Medulla oblongata (tissue), 1 donor: ENCODE results near the gene SSPN.

Experiments used
- DNase-seq: peaks from one replicate; pipeline ENCODE4 v3.0.0-alpha.2; 2015; ENCODE audit errors: extremely low spot score

SSPN gene, protein sequence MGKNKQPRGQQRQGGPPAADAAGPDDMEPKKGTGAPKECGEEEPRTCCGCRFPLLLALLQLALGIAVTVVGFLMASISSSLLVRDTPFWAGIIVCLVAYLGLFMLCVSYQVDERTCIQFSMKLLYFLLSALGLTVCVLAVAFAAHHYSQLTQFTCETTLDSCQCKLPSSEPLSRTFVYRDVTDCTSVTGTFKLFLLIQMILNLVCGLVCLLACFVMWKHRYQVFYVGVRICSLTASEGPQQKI

DNA sequence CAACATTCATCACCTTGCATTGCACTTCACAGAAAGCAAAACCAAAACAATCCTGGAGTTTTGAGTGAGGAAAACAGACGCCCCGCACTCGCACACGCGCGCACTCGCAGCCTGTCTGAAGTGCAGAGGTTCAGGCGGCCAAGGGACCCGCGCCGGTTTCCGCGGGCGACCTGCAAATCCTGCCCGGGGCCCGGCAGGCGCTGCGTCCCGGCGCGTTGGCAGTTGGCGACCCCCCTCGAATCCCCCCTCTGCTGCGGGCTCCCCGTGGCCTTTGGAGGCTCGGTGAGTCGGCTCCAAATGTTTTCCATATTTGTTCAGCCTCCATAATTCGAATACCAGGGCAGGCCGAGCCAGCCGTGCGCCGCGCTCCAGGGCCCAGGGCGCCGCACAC is at the start of gene SSPN:
SSPN (plus strand) TSS at position 324 of the 391 bp plus-strand sequence. CDS start 100 bp downstream, outside the sequence.
- peak; percentile 76 for DNase-seq

DNA sequence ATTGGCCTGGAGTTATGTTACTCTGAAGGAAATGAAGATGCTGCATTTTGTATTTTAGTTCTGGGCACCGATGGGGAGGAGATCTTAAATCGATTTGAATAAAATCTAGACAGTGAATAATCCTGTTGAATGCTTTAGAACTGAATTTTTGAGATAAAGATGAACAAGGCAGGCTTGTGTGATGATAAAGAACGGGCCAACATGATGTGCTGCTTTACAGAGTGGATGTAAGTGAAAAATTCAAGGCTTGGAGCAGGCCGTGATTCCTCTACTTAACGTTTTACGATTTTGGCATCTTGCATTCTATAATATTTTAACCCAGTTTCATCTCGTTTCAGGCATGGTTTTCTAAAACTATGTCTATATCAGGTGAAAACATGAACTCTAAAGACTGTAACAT is 47.1 kb upstream of the SSPN start:
- no peak for DNase-seq

DNA sequence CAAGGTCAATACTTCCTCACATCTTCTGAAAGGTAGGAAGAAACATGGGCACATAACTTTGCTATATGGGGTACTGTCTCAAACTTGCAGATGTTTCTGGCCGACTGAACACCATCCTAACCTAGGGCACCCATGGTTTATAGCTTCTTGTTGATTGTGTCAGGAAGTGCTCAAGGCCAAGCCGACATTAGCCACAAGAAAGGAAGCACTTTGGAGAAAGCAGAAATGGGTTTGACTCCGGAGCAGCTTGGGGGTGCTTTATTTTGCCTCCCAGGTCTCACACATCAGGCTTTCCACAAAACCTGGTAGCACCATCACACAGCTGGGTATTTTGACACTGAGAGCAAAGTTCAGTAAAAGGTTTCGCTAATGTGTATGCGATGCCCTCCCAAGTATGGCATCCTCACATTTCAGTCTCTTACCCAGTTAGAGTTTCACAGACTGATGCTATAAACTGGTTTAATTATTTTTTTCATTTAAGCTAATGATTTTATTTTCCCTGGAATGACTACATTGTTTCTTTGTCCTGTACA is 45.3 kb upstream of the SSPN start:
- DNase-seq = peak; percentile 43

DNA sequence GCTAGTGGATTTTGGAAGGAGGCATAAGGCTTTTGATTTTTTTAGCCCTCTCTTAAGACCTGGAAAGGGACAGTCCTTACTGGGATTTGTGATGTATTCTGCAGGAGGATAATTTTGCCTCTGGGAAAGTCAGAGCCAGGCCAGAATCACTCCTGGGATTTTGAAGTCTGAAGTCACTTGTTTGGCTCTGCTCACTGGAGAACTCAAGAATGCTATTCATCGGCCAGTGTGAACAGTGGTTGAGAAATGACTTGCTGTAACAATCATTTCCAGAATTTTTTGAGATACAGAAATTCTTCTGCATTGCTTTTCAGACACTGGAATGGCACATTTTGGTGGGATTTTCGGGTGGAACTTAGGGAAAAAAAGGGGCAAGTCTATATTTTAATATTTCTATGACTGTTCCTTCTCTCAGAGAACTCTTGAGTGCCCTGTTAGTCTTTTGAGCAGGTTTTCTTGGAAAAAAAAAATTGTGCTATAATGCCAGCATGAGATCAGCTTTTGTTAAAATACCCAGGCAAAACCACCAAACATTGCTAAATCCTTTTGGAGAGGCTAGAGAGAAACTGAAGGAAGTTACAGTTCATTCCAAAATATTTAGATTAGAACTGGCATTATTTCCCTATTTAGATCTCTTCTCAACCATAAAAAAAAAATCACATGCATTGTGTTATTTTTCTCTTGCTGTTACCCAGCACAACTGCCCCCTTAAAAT is 44.5 kb upstream of the SSPN start:
- DNase-seq = peak; percentile 67

DNA sequence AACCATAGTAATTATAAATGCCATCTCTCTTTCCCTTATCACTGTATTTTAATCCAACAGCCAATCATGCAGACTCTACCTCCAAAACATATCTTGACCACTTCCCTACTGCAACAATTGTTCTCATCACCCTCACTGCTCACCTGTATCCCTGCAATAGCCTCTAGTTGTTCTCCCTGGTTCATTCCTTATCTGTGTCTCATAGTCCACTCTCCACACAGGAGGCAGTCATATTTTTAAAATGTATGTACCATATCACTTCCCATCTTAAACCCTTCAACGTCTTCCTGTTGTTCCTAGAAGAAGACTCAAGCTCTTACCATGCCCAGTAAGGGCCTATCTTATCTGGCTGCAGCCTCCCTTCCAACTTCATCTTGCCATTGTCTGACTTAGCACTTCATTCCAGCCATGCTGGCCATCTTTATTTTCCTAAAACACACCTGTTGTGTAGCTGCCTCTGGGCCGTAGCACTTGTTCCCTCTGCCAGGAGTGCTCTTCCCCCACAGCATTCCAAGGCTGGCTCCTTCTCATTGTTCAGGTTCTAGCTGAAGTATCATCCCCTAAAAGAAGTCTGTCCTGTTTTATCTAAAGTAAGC is 42.8 kb upstream of the SSPN start:
- no peak for DNase-seq

DNA sequence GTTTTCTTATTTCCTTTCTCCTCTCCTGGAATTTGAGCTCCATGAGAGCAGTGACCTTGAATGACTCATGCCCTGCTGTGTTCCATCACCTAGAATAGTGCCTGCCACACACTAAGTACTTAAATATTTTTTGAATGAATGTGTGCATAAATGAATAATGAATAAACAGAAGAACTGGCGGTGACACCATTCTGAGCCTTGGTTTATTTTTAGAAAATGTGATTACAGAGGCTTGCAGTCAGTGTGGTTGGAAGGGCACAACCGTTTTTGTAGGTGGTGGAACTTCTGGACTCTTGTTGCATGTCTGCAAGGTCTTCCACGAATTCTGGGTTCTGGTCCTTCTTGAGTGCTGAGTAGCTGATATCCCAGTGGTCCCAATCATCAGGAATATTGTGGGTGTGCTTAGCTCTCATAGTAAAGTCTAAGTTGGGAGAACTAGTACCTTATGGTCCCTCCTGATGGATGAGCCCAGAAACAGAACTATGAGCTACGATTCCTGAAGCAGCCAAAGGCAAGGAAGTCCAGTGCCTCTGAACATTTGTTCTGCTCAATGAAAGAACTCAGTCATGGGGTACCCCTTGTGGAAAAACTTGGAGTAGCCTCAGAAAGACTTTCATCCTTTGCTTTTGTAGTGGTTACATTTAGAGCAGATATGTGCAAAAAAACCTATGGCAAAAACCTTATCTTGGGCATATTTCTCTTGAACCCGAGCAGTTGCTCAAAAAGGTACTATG is 41.8 kb upstream of the SSPN start:
- DNase-seq = peak; percentile 22

DNA sequence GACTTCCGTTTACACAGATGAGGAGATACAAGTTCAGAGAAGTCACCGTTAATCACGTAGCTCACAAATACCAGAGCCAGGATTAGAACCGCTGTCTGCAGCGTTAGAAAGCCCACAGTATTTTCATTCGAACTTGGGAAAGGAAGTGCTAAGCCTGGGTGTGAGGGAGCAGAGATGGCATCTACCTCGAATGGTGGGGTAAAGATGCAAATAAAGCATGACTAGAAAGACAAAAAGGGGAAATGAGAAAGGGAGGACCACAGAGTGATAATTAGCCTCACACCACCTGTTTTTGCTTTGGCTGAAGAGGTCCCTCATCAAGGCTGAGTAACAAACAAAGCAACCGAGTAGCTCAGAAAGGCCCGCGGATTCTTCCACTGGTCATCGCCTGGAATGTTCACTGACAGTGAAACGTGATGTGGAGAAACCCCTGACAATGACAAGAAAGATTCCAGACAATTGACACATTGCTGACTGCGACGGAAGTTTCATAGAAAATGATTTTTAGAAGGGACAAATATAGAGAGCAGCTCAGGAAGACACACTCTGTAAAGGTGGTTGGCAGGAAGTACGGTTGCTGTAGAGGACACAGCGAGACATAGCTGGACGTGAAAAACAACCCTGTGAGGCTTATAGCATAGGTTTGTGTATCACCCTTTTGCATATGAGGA is 39.0 kb upstream of the SSPN start:
- no peak for DNase-seq

DNA sequence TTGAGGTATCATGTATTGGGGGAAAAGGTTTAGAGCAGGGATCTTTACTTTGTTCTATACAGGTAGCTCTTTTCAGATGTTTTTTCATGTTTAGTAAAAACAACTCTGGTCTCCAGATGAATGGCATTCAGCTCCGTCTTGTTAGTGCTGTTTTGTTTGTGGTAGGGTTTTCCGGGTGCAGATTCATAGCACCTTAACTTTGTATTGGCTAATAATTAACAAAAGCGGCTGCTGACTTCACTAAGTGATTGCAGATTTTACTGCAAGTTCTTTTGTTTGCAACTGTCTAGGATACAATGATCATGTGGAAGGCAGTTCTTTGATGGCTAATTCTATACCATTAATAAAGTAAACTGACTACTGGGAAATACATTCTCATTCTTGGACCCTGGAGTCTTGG is 38.4 kb upstream of the SSPN start:
- no peak for DNase-seq

DNA sequence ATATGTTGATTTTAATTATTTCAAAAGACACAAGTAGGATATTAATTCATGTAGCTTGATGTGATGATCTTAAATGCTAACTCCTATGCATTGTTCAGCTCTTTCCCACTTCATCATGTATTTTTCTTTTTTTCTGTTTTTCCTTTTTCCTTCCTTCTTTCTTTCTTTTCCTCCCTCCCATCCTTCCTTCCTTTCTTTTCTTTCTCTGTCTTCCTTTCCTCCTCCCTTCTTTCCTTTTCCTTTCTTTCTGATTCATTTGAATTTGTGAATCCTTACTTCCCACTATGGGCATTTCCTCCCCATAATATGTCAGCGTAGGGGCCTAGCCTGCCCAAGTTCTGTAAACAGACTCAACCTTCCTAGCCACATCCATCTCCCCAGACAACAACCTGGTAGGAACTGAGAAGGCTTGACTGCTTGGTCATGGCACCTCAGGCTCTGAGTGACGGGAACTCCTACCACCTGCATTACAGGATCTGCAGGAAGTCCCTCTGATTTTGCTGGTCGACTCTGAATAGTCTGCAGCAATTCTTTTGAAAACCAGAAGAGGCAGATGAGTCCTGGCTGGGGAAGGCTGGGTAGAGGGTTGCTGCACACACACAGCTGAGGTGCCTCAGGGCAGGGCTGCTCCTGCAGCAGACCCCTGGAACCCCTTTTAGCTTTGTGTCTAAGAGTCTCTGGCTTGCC is 37.2 kb upstream of the SSPN start:
- DNase-seq = no peak

DNA sequence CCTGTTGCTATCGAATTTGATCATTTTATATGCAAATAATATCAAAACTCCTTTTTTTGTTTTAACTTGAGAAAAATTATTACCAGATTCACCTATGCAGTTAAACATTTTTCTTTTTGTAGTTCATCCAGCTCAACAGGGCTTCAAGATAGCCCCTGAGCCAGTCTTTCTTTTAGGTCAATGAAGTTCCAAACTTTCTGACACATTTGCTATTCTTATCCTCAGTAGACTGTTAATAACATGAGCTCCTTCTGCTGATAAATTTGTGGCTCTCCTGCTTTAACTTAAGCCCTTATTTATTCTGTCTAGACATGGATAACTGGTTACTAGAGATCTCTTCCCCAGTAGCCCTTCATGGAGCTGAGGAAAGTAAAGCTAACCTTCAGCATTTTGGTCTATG is 33.2 kb upstream of the SSPN start:
- DNase-seq = no peak

DNA sequence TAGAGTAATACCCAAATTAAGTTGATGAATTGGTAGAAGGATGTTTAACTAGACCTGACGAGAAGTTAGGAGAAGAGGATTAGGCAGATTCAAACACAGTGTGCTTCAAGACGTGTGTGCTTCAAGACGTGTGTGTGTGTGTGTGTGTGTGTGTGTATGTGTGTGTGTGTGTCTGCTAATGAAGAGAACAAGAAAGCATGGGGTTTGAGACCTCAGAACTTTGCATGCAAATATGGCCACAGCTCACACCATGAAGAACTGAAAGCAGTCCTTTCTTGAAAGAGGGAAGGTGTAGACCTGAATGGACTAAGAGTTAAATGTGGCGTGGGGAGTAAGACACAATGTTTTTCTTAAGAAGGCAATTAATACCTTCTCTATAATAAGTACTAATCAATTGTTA is 32.5 kb upstream of the SSPN start:
- DNase-seq = no peak

DNA sequence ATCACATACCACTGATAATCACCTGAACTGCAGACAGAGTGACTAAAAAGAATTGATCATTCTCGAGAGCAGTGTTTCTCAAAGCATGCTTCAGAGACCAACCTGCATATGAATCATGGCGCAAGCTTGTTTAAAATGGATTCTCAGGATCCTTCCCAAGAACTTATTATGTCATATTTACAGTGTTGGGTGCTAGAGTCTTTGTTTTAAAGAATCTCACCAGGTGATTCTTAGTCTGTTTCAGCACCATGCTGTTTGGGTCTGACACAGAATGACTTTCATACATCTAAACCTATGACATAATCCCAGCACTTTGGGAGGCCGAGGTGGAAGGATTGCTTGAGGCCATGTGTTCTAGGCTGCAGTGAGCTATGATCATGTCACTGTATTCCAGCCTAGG is 31.3 kb upstream of the SSPN start:
- no peak for DNase-seq

DNA sequence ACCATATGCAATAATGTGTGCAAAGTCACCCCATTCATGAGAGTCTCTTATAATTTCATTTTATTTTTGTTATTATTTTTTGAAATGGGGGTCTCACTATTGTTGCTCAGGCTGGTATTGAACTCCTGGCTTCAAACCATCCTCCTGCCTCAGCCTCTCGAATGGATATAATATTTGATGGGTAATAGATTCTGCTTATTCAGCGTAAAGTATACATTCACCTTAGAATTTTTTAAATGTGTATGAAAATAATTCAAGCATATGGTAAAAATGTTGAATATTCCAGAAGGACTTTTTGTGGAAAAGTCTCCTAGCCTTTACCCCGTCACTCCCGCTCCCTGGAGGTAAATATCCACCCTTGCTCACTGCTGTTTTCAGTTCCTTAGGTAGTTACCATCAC is 23.4 kb upstream of the SSPN start:
- DNase-seq = no peak

DNA sequence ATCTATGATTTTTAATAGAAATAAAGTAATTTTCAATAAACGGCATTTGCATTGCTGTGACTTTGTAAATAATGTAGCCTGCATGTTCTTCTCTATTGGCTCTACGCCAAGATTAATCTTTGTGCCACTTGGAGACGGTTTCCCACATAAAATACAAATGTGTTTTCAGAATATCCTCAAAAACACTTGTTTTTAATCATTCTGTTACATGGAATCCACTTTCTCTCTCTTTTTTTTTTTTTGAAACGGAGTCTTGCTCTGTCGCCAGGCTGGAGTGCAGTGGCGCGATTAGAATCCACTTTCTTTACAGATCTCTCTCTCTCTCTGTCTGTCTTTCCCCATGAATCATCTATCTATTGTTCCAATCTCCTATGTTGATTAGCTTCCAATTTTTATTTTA is 22.8 kb upstream of the SSPN start:
- peak; percentile 45 for DNase-seq

DNA sequence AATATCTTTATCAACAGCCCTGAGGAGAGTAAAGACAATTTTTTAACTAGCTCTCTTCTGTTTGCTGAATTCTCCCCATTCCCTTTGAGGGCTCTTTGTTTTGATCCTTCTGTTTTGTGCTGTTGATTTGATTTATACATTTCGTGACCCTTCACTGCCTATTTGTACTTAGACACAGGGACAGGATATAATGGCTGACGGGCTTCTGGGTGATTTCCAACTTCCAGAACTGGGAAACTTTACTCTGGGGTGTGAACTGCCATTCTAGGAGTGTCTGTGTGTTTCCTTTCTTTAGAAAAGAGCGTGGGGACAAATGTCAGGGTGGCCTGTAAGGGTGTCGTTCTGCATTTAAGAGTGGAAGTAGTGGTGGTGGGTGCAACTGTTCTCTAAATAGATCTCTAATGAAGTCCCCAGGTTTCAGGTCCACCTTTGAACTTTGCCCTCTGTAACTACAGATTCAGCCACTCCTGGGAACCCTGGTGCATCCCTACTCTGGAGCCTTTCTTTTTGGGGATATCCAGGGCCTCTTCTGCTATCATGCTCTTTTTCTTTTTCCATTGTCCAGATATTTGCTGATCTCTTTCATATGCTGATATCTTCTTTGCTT is 22.3 kb upstream of the SSPN start:
- DNase-seq = peak; percentile 23

DNA sequence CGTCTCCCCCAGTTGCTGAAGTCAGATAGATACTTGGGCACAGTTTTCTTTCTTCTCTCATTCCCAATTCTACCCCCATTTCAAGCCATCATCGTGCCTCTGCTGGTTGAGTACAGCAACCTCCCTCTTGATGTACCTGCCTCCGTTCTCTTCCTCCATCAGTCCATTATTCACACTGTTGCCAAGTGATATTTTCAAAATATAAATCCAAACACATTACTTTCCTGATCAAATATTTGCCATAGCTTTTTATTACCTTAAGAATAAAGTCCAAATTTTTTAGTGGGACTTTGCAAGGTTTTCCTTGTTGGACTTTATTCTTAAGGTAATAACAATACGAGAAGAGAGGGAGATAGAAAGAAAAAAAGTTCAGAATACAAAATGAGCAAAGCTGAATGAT is 18.6 kb upstream of the SSPN start:
- no peak for DNase-seq

DNA sequence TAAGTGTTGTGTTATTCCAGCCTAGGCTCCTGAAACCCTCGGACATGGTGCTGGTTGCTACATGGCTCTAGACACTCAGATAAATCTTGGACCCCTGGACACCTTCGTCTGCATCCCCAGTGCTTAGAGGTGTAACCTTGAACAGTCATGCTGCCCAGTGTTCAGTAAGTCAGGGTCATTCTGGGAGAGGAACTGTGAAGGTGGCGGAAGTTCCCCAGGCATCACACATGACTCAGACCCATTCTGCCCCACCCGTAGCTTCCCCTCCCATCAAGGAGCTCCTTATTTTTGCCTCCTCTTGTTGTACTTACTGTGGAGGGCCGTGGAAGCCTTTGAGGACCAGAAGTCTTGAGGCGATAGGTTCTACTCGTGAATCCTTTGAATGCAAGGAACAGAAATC is 18.1 kb upstream of the SSPN start:
- no peak for DNase-seq

DNA sequence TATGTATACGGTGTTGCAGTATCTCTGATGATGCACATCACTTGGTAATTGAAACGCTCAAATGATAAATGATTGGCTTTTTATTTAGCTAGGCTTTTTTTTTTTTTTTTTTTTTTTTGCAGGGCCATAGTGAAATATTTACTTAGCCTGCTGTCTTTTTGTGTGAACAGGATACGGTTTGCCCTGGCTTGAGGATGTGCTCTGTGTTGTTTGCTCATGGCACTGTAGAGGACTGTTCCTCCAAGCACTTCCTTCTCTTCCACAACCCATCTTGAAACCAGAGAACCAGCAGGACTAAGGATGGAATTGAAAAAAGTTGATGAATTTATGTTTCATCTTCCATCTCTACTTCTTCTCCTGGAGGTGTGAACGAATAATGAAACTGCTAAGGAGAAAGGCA is 15.5 kb upstream of the SSPN start:
- DNase-seq = no peak

DNA sequence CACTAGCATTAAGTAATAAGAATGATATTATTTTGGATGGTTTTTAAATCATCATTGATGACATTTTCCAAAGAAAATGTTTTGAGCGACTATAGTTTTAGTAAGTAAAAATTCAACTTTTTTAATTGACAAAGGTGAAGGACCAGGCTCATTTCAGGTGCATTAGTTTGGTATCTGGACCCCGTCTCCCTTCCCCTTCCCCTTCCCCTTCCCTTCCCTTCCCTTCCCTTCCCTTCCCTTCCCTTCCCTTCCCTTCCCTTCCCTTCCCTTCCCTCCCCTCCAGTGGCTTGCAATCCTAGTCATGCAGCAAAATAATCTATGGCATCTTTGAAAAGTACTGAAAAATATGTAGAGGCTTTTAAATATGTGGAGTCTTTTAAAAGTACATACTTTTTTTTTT is 13.0 kb upstream of the SSPN start:
- no peak for DNase-seq

DNA sequence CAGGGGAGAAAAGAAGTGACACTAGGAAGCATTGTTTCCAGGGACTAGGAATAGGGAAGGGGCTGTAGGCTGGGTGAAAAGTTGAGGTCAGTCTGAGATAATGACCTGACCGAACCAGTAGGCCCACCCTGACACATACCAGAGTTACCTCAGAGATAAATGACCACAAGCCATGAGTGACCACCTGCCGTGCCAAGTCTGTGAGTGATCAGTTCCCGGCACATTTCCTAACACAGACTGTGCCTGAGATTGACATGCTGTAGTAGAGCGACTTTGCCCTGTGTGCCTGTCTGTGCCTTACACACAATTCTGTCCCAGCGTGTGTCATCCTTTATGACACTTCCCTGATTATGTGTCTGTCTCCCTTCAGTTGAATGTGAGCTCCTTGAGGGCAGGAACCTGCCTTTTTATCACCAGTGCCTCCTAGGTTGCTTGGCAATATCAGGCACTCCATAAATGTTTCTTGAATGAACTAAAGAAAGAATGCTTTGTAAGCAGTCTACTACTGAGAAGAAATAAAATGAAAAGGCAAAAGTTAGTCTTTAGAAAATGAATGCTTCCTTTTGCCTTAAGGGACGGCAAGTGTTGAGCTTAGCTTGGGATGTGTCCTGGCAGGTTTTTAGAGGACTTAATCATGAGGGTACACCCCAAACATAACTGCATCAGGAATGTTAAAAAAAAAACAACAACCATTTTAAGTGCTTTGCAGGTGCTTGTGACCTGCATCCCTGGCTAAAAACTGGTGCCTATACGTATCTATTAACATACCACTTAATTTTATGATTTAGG is 9.6 kb upstream of the SSPN start:
- DNase-seq = no peak
